ENCODE results near the gene LAMTOR5.
"Not testable (repeated sequence)": the region's sequence is repeated elsewhere in the genome, so short reads cannot be mapped to it uniquely, and the experiment has no call there.

Gene LAMTOR5

DNA sequence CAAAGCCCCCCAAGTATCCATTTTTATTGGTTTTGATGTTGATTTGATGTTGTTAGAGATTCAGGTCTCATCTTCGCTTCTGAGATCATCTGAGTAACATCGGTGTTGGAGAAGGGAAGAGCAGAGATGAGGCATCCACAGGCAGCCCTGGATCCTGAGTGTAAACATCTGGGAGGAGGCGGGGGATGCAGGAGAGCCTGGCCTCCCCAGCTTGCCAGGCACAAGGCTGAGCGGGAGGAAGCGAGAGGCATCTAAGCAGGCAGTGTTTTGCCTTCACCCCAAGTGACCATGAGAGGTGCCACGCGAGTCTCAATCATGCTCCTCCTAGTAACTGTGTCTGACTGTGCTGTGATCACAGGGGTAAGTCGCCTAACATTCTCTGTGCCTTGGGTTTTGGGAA, 43.4 kb upstream of the LAMTOR5 start, which contains the start of gene PROK1:
Gene PROK1, plus strand, starts transcription at position 221 of the 400 bp plus-strand sequence. Its CDS starts 68 bp downstream, at position 289.
- DNase-seq (ENCODE audit: low read depth): no peak
- no peak within 1 kb of the TSS for H3K4me3 ChIP-seq (ENCODE audit: low read depth, low read length)
- TF ChIP-seq, protein P1, sequence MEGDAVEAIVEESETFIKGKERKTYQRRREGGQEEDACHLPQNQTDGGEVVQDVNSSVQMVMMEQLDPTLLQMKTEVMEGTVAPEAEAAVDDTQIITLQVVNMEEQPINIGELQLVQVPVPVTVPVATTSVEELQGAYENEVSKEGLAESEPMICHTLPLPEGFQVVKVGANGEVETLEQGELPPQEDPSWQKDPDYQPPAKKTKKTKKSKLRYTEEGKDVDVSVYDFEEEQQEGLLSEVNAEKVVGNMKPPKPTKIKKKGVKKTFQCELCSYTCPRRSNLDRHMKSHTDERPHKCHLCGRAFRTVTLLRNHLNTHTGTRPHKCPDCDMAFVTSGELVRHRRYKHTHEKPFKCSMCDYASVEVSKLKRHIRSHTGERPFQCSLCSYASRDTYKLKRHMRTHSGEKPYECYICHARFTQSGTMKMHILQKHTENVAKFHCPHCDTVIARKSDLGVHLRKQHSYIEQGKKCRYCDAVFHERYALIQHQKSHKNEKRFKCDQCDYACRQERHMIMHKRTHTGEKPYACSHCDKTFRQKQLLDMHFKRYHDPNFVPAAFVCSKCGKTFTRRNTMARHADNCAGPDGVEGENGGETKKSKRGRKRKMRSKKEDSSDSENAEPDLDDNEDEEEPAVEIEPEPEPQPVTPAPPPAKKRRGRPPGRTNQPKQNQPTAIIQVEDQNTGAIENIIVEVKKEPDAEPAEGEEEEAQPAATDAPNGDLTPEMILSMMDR (IDR thresholded peaks at IDR 0.05; ENCODE audit: insufficient read depth, low read depth, low read length, missing control alignments): no peak

DNA sequence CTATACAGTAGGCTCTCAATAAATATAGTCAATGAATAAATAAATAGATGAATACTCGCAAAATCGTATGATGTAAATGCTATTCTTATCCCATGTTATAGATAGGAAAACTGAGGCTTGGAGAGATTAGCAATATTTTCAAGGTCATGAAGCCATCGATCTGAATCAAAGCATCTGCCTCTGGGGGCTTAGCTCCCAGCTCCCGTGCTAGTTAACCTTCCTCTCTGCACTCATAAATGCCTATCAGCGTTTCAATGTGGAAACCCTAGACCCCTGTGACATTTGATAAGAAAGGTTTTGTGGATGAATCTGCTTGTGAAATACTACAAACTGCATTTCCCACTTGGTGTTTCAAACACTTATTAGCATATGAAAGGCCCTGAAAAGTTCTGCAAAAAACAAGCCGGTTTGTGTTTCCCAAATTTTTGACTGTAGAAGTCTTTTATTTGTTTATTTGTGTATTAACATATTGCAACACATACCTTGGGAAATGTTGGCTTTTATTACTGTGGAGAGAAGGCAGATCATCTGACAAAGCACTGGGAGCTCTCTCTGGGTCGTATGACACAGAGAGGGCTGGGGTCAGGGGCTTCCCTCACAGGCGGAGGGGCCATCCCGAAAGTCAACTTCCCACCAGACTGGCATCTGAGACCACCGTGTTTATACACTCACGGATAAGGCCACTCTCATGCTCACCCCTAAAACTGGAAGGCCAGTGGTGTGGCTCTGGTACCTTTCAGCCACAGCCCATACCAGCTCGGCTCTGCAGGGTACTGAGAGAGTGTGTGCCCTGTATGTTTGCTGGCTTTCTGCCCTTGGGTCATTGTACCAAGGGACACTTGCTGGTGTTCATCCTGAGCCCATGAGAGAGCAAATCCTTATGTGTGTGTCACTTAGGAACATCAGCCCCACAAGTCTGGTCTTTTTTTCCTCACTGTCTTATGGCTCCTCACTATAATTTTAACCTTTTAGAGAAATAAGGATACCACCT, 42.5 kb upstream of the LAMTOR5 start:
- no peak overlapping the region for H3K4me3 ChIP-seq (ENCODE audit: low read depth, low read length)
- DNase-seq (ENCODE audit: low read depth): no peak
- TF ChIP-seq, protein P1 (IDR thresholded peaks at IDR 0.05; ENCODE audit: insufficient read depth, low read depth, low read length, missing control alignments): no peak

DNA sequence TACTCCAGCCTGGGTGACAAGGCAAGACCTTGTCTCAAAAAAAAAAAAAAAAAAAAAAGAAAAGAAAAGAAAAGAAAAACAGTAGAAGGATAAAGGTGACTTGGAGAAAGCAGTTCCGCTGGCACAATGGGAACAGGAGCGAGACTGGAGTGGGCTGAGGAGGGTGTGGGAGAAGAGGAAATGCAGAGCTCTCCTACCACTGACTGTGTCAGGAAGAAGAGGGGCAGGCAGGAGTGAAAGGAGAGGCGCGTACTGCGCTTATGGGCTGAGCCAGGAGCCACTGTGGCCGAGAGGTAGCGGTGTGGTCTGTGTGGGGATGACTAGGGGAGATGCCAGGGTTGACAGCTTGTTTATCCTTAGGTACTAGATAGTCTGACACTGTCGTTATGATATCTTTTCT, 37.1 kb upstream of the LAMTOR5 start:
- TF ChIP-seq, protein P1 (IDR thresholded peaks at IDR 0.05; ENCODE audit: insufficient read depth, low read depth, low read length, missing control alignments): no peak
- DNase-seq (ENCODE audit: low read depth): no peak
- no peak overlapping the region for H3K4me3 ChIP-seq (ENCODE audit: low read depth, low read length)

DNA sequence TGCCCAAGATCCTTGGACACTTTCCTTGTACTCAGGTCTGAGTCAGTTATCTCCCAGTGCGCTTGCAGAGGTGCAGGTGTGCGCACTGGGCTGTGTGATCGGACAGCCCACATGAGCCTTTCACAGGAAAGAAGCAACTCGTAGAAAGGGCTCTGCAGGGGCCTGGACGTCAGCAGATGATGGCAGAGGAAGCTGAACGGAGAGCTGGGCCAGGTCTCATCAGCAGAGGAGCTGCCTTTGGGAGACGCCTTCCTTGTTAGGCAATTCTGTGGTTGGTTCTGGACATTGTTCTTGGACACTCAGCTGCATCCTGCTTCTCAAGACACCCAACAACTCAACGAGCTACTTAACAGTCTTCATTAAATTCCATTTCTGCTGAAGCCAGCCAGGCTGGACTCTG, 36.0 kb upstream of the LAMTOR5 start:
- H3K4me3 ChIP-seq (ENCODE audit: low read depth, low read length): no peak overlapping the region
- TF ChIP-seq, protein P1 (IDR thresholded peaks at IDR 0.05; ENCODE audit: insufficient read depth, low read depth, low read length, missing control alignments): no peak
- DNase-seq (ENCODE audit: low read depth): no peak

DNA sequence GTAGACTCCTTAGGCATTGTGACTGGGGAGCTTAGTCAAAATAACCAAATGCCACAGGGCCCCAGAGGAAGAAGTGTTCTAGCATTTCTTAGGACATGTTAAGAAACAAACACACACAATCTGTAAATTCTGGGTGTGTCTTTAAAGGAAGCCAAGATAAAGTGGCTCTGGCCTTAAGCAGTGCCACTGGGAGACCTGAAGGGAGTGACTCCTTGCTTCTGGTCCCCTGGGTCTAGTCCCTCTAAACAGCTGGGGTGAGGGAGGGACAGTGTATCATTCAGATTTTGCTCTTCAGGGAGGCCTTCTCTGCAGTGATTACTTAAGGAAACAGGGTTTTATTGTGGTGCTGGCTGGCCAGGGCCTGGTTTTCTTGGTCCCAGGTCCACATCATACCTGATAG, 34.4 kb upstream of the LAMTOR5 start:
- DNase-seq (ENCODE audit: low read depth): no peak
- no peak overlapping the region for H3K4me3 ChIP-seq (ENCODE audit: low read depth, low read length)
- TF ChIP-seq, protein P1 (IDR thresholded peaks at IDR 0.05; ENCODE audit: insufficient read depth, low read depth, low read length, missing control alignments): no peak

DNA sequence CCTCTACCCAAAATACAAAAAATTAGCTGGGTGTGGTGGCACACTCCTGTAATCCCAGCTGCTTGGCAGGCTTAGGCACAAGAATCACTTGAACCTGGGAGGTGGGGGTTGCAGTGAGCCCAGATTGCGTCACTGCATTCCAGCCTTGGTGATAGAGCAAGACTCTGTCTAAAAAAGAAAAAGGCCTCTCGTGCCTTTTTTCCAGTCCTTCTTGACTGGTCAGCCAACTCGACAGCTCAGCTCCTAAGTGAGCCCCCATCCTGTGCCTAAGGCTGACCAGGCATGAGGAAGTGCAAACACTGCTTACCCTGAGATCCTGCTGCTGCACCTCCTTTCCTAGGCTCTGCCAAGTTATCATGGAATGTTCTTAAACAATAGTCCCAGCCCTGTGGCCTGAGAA, 33.4 kb upstream of the LAMTOR5 start:
- DNase-seq (ENCODE audit: low read depth): no peak
- TF ChIP-seq, protein P1 (IDR thresholded peaks at IDR 0.05; ENCODE audit: insufficient read depth, low read depth, low read length, missing control alignments): no peak
- no peak overlapping the region for H3K4me3 ChIP-seq (ENCODE audit: low read depth, low read length)

DNA sequence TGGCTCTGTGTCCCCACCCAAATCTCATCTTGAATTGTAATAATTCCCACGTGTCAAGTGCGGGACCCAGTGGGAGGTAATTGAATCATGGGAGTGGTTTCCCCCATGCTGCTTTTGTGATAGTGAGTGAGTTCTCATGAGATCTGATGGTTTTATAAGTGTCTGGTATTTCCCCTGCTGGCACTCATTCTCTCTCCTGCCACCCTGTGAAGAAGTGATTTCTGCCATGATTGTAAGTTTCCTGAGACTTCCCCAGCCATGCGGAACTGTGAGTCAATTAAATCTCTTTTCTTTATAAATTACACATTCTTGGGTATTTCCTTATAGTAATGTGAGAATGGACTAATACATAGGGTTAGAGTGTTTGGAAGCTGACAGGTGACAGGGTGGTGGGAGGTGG, 32.4 kb upstream of the LAMTOR5 start:
- not testable (repeated sequence) for DNase-seq (ENCODE audit: low read depth); H3K4me3 ChIP-seq (ENCODE audit: low read depth, low read length)
